Measurements from ENCODE around the gene PARVB.

The PARVB gene

GRCh38 chr22:44128958-44129618 is 105.0 kb downstream of the PARVB start:
- in situ Hi-C loops (cut with MboI; ENCODE audit: low sequenced_read_pairs), result no loop called here

- in situ Hi-C loops (cut with MboI; ENCODE audit: low sequenced_read_pairs), result no loop called here
Measured at GRCh38 chr22:44129619-44129976, 105.5 kb downstream of the PARVB start.

DNA sequence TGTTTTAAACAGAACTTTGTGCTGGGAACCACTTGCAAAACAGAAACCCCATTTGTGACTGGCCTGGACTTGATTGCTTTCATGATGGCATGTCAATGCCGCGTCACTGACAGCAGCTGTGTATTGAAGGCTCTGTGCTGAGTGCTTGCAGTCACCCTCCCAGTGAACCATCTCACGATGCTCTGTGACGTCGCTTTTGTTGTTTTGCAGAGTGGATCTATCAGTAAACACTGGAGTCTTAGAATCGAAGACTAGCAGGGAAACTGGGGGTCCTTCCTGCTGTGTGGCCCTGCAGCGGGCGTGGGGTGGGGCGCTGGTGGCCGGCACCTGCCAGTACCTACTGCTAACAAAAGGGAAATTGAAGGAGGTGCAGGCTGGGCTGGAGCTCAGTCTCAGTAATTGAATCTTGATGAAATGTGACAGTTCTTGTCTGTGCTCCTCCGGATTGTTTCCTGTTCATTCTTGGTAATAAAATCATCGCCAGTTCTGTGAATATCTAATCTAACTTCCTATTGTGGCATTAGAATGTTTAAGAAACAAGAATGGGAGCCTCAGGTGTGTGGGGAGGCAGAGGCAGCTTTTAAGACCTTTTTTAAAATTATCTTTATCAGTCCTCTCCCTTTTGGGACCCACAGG is 106.1 kb downstream of the PARVB start:
- in situ Hi-C loops (cut with MboI; ENCODE audit: low sequenced_read_pairs), result no loop called here

GRCh38 chr22:44131412-44131811 is 107.3 kb downstream of the PARVB start:
- in situ Hi-C loops (cut with MboI; ENCODE audit: low sequenced_read_pairs), result no loop called here

DNA sequence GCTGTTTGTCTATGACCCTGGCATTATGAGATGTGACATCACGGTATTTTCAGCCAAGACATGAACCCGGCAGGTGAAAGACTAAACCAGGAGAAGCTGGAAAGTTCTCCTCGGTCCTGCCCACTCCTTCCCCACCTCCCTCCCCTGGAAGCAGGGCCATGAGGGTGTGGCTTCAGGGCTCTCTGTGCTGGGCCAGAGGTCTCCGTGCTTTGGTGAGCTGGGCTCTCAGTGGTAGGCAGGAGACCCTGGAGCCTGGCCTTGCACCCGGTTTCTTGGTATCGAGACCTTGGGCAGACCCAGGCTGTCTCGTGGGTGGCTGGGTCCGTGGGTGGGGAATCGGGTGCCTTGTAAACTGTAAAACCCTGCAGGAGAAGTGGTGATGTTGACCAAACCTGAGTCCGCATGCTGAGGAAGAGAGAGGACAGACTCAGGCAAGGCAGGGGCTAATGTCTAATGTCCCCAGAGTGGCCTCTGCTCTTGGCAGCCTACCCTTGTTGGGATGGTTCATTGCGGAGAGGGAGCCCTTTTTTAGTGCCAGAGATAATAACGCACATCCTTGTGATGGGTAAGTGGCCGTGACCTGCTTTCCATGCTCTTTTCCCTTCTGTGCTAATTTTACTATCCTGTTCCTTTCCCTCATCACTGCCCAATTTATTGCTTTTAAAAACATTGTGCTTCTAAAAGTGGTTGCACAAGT is 108.0 kb downstream of the PARVB start:
- in situ Hi-C loops (cut with MboI; ENCODE audit: low sequenced_read_pairs), result no loop called here

DNA sequence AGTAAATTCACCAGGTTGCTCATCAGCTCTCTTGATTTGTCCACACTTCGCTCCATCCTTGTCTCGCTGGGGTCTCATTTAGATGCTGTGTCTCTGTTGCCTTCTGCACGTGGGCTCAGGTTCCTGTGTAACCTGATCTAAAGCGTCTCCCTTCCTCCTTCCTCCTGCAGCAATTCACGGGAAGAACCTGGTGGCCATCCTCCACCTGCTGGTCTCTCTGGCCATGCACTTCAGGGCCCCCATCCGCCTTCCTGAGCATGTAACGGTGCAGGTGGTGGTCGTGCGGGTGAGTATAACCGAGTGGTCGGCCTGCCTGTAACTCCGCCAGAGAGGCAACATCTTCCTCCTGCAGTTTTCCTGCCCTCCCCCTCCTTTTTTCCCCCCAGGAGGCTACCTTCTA is 108.6 kb downstream of the PARVB start:
- in situ Hi-C loops (cut with MboI; ENCODE audit: low sequenced_read_pairs), result no loop called here

DNA sequence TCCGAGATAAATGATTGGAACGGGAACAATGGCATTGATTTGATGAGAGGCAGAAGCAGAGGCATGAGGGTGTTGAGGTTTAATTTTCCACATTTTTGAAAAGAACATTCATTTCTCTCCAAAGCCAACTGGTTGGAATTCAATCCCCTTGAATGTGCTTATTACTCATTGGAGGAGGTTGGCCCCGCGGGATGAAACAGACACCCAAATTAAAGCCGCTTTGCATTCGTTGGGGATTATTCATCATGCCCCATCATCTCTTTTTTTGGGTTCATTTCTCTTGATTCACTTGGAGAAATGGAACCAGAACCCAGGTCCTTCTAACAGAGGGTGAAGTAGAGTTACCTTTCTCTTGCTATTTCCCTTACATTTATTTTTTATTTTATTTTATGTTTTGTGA is 109.1 kb downstream of the PARVB start:
- in situ Hi-C loops (cut with MboI; ENCODE audit: low sequenced_read_pairs), result no loop called here

GRCh38 chr22:44133901-44134571 is 109.9 kb downstream of the PARVB start:
- in situ Hi-C loops (cut with MboI; ENCODE audit: low sequenced_read_pairs), result no loop called here

DNA sequence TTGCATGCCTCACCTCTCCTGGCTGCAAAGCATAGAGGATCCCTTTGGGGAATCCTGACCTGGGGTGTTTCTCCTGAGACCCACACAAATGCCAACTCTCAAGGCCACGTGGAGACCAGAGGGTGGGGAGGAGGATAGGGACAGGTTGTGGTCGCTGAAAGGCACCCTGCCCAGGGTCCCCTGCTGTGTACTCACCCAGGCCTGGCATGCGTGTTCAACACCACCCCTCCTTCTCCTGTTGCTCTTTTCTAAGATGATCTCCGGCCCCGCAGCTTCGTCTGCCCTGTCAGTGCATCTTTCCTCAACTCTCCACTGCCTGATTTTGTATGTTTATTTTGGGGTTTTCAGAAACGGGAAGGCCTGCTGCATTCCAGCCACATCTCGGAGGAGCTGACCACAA is 112.0 kb downstream of the PARVB start:
- in situ Hi-C loops (cut with MboI; ENCODE audit: low sequenced_read_pairs), result no loop called here

- in situ Hi-C loops (cut with MboI; ENCODE audit: low sequenced_read_pairs), result no loop called here
Measured at GRCh38 chr22:44136786-44137185, 112.7 kb downstream of the PARVB start.

- in situ Hi-C loops (cut with MboI; ENCODE audit: low sequenced_read_pairs), result no loop called here
Measured at GRCh38 chr22:44137415-44137814, 113.3 kb downstream of the PARVB start.

DNA sequence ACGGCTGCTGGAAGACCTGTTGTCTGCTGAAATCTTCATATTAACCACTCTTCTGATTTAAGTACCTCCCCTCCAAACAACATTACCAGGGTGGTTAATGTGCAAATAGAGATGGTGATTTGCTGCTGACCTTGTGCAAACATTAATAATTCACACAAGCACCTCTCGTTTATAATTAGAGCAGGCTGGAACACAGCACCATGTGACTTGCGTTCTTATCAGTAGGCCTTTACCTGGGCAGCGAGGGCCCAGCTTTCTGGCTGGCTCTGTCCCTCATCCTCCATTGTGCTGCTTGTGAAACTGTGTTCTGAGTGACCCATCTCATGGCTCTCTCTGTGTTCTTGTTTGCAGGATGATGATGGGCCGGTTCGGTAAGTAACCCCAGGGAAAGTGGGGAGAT is 115.7 kb downstream of the PARVB start:
- in situ Hi-C loops (cut with MboI; ENCODE audit: low sequenced_read_pairs), result no loop called here

DNA sequence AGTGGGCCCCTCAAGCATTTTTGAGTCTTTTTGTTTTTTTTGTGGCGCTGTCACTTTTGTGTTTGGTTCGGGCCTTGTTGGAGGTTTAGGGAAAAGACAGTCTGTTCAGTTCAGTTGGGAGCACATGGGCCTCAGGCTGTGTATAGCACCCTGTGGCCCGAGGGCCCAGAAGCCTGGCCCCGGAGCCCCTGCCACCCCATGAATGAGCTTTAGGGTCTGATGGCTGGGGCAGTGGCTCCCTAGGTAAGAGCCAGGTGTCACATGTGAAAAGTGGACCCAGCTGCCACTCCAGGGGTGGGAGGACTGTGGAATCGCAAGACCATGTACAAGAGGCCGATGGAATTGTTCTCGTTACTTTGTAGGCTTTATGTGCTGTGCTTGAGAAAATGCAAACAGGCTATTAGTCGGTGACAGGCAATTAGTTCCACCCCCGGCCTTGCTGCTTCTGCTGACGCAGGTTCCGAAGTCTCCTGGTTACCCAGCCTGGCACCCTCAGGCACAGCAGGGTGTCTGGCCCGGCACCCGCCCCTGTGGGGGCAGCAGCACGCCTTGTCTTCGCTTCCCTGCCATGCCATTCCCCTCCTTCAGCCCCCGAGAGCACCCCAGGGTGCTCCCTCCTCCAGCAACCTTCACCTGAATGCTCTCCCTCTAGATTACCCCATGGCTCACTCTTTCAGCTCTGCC is 118.5 kb downstream of the PARVB start:
- in situ Hi-C loops (cut with MboI; ENCODE audit: low sequenced_read_pairs), result no loop called here

GRCh38 chr22:44143105-44143474 is 119.0 kb downstream of the PARVB start:
- in situ Hi-C loops (cut with MboI; ENCODE audit: low sequenced_read_pairs), result no loop called here

GRCh38 chr22:44143579-44143978 is 119.5 kb downstream of the PARVB start:
- in situ Hi-C loops (cut with MboI; ENCODE audit: low sequenced_read_pairs), result no loop called here

DNA sequence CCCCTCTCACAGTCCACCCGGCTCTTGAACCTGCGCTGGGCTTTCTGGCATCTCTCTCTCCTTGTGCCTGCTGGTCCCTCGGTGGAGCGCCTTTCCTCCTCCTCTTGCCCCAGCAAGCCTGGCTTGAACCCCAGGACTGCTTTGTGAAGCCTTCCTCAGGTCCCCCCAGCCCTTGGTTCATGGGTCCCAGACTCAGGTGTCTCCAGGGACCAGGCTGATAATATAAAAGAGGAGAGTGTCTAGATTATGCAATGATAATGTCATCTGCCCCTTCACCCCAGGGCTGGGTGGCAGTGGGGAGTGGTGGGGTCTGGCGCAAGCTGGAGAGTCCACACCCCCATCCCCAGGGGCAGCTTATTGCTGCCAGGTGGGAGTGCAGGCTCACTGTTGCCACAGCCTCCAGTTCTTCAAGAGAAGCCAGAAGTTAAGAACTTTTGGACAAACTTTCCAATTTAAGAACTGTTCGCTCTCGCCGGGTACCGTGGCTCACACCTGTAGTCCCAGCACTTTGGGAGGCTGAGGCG is 120.0 kb downstream of the PARVB start:
- in situ Hi-C loops (cut with MboI; ENCODE audit: low sequenced_read_pairs), result no loop called here

DNA sequence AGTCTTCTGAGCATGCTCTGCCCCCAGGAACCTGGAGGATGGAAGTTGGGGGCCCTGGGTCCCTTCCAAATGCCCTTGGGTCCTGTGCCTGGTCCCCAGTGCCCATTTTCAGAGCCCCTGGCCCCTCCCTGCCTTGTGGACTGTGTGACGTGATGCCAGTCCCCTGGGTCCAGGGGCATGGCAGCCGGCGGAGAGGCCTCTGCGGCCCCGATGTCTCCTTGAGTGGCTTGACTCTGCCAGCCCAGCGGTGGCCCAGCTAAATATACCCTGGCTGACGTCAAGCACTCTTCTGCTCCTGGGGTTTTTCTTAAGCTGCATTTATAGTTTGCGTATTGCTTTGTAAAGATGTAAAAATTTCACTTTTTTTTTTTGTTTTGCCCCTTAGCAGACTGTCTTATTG is 121.4 kb downstream of the PARVB start:
- in situ Hi-C loops (cut with MboI; ENCODE audit: low sequenced_read_pairs), result no loop called here

DNA sequence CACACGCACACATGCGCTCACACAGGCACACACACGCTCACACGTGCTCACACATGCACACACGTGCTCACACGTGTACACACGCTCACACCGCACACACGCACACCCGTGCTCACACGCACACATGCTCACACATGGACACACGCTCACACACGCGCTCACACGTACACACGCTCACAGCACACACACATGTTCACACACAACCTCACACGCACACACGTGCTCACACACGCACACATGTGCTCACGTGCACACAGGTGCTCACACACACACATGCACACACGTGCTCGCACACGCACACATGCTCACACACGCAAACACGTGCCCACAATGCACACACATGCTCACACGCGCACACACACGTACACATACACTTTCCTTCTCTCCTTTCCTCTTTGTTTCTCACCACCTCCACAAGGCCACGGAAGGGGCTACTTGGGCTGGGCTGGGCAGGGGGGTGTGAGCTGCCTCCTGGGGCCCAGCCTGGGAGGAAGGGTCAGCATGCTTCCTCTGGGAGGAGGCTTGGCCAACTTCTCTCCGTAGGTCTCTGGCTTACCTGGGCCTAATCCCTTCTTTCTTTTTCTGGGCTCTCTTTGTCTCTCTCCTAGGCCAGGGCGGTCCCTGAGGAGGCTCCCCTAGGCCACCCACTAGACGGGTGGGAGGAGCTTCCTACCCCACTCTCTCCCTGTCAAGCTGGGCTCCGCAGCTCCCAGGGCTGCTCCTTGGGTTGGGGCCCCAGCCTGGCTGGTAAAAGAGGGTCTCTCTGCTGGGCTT is 122.2 kb downstream of the PARVB start:
- in situ Hi-C loops (cut with MboI; ENCODE audit: low sequenced_read_pairs), result no loop called here

DNA sequence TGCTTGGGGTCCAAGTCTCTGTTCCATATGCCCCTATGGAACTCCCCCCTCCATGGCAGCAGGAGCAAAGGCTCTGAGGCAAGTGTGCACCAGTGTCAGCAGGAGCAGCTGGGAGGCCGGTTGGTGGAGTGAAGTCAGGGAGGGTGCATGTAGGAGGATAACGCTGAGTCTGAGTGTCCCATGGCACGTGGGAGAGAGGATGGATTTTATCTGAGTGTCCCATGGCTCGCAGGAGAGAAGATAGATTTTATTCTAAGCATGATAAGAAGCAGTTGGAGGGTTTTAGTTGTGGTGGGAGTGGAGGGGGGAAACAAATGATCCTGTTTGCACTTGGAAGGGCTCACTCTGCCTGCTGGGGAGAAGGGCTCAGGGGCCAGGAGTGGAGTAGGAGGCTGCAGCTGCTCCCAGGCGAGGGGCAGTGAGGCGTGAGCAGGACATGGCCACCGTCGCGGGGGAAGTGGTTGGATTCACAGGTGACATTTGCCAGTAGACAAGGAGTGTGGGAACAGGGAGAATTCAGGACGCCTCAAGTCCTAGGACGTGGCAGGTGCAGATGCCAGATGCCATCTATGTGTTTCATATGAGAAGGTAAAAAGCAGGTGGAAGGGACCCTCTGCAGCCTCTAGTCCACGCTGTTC is 123.0 kb downstream of the PARVB start:
- in situ Hi-C loops (cut with MboI; ENCODE audit: low sequenced_read_pairs), result no loop called here

Measured in HL-60/S4 (cell line).